HEK293T (cell line): ENCODE results near the gene EGFL8.

Experiments used
- CTCF ChIA-PET: fragments of 350-600 bp; formaldehyde crosslinking; extraction: SDS; loops from one replicate; lab custom pipeline; 2021; ENCODE audit warnings: antibody characterized with exemption, inconsistent platforms; lab: Yijun Ruan, JAX
- POLR2A ChIA-PET: fragments of 350-600 bp; formaldehyde crosslinking; extraction: SDS; loops from one replicate; lab custom pipeline; 2020; ENCODE audit warnings: antibody characterized with exemption, inconsistent platforms; lab: Yijun Ruan, JAX
- DNase-seq: peaks from one replicate; pipeline ENCODE4 v3.0.0; 2012; ENCODE audit warnings: mixed read lengths; ENCODE audit errors: extremely low spot score
- ARNT ChIP-seq: fragments of 450-650 bp; IDR thresholded peaks from 2 replicates; pipeline ENCODE4 v1.6.1; 2017; ENCODE audit warnings: mild to moderate bottlenecking
- BHLHE40 ChIP-seq: fragments of 450-650 bp; IDR thresholded peaks from 2 replicates; pipeline ENCODE4 v1.6.1; 2016; ENCODE audit warnings: mild to moderate bottlenecking, moderate library complexity, borderline replicate concordance
- CTBP1 ChIP-seq: fragments of 450-650 bp; IDR thresholded peaks from 2 replicates; pipeline ENCODE4 v1.6.1; 2016; ENCODE audit warnings: borderline replicate concordance
- ELF4 ChIP-seq: fragments of 450-650 bp; IDR thresholded peaks from 2 replicates; pipeline ENCODE4 v1.6.1; 2017; ENCODE audit warnings: antibody characterized with exemption
- FOXA1 ChIP-seq: fragments of 450-650 bp; IDR thresholded peaks from 2 replicates; pipeline ENCODE4 v1.6.1; 2016; ENCODE audit warnings: mild to moderate bottlenecking
- FOXK2 ChIP-seq: fragments of 450-650 bp; IDR thresholded peaks from 2 replicates; pipeline ENCODE4 v1.6.1; 2016; ENCODE audit warnings: mild to moderate bottlenecking
- FOXM1 ChIP-seq: fragments of 450-650 bp; IDR thresholded peaks from 2 replicates; pipeline ENCODE4 v1.6.1; 2017; ENCODE audit warnings: mild to moderate bottlenecking, borderline replicate concordance
- HDGF ChIP-seq: fragments of 450-650 bp; IDR thresholded peaks from 2 replicates; pipeline ENCODE4 v1.6.1; 2017; ENCODE audit warnings: antibody characterized with exemption, borderline replicate concordance
- L3MBTL2 ChIP-seq: fragments of 450-650 bp; conservative IDR thresholded peaks from 2 replicates; pipeline ENCODE4 v1.6.1; 2016; ENCODE audit warnings: mild to moderate bottlenecking
- LEF1 ChIP-seq: fragments of 450-650 bp; IDR thresholded peaks from 2 replicates; pipeline ENCODE4 v1.6.1; 2017; ENCODE audit warnings: mild to moderate bottlenecking, borderline replicate concordance
- NFRKB ChIP-seq: fragments of 450-650 bp; IDR thresholded peaks from 2 replicates; pipeline ENCODE4 v1.6.1; 2016; ENCODE audit warnings: mild to moderate bottlenecking, moderate library complexity
- PKNOX1 ChIP-seq: fragments of 450-650 bp; IDR thresholded peaks from 2 replicates; pipeline ENCODE4 v1.6.1; 2016
- SP1 ChIP-seq: fragments of 450-650 bp; IDR thresholded peaks from 2 replicates; pipeline ENCODE4 v1.6.1; 2017
- SUZ12 ChIP-seq: fragments of 450-650 bp; IDR thresholded peaks from 2 replicates; pipeline ENCODE4 v1.6.1; 2016; ENCODE audit warnings: mild to moderate bottlenecking
- TARDBP ChIP-seq: fragments of 450-650 bp; IDR thresholded peaks from 2 replicates; pipeline ENCODE4 v1.6.1; 2016
- ZNF384 ChIP-seq: fragments of 450-650 bp; IDR thresholded peaks from 2 replicates; pipeline ENCODE4 v1.6.1; 2016

EGFL8 gene

GRCh38 chr6:32128751-32129296, 35.6 kb upstream of the EGFL8 start:
- POLR2A ChIA-PET, result interaction anchor here (0.6 to 4.3 kb wide), 14 partner anchors 10 to 348 kb away, joined by 3 to 57 read pairs (median 8); partner anchors contain the start of genes AGPAT1, PBX2, PRRT1 and RNF5
- TF ChIP-seq SP1 (no peak), BHLHE40 (no peak)
- no peak for DNase-seq
- CTCF ChIA-PET, result interaction anchor here (0.7 to 1.9 kb wide), 2 partner anchors 10 to 316 kb away, joined by 7 read pairs; no protein-coding TSS in a partner anchor

GRCh38 chr6:32129297-32130088, 34.9 kb upstream of the EGFL8 start:
- POLR2A ChIA-PET, result interaction anchor here (1.0 to 4.3 kb wide), 17 partner anchors 9 to 842 kb away, joined by 3 to 57 read pairs (median 8); partner anchors contain the start of genes AGPAT1, PBX2, PRRT1 and RNF5

GRCh38 chr6:32131439-32131948, 32.9 kb upstream of the EGFL8 start:
- ChIA-PET POLR2A (interaction anchor here (0.7 to 4.3 kb wide), 6 partner anchors 9 to 60 kb away, joined by 3 to 57 read pairs (median 12); partner anchors contain the start of genes AGPAT1 and PRRT1), CTCF (no interaction called here)
- no peak for DNase-seq

More at GRCh38 chr6:32129297-32130088, 34.9 kb upstream of the EGFL8 start:
- TF ChIP-seq BHLHE40 (no peak), PKNOX1 (no peak), L3MBTL2 (no peak), SUZ12 (no peak), CTBP1 (no peak), SP1 (no peak), FOXM1 (no peak), ZNF384 (no peak), NFRKB (no peak), LEF1 (no peak), TARDBP (no peak), FOXK2 (no peak)
- CTCF ChIA-PET, result interaction anchor here (1.9 kb wide), 1 partner anchor 11 kb away, joined by 7 read pairs; no protein-coding TSS in a partner anchor
- DNase-seq, result no peak

GRCh38 chr6:32132110-32132509, 32.3 kb upstream of the EGFL8 start:
- POLR2A ChIA-PET, result no interaction called here
- TF ChIP-seq SP1 (no peak), FOXM1 (no peak), CTBP1 (no peak), BHLHE40 (no peak), FOXA1 (no peak), FOXK2 (no peak), SUZ12 (no peak), LEF1 (no peak), ZNF384 (no peak), TARDBP (no peak), NFRKB (no peak), L3MBTL2 (no peak), ARNT (no peak), HDGF (no peak), PKNOX1 (no peak), ELF4 (no peak)
- CTCF ChIA-PET, result no interaction called here
- DNase-seq, result no peak

More at GRCh38 chr6:32131439-32131948, 32.9 kb upstream of the EGFL8 start:
- TF ChIP-seq CTBP1, result no peak
- TF ChIP-seq SUZ12, result no peak

GRCh38 chr6:32133786-32134185, 30.6 kb upstream of the EGFL8 start:
- TF ChIP-seq SUZ12 (no peak), FOXA1 (no peak)
- ChIA-PET POLR2A (no interaction called here), CTCF (no interaction called here)
- no peak for DNase-seq

- ChIA-PET CTCF (no interaction called here), POLR2A (no interaction called here)
- TF ChIP-seq L3MBTL2 (no peak), FOXM1 (no peak), FOXA1 (no peak), LEF1 (no peak), PKNOX1 (no peak), NFRKB (no peak), FOXK2 (no peak), ARNT (no peak), CTBP1 (no peak), HDGF (no peak), ELF4 (no peak), TARDBP (no peak), SUZ12 (no peak), BHLHE40 (no peak)
- no peak for DNase-seq
Measured at GRCh38 chr6:32137454-32137853, 26.9 kb upstream of the EGFL8 start.
